ENCODE results near the gene RET. TPM values are rescaled to one million over a fixed set of nuclear protein-coding genes. Genes with fewer than 3 reads are reported as not detected.

Gene RET
- total and polyA plus RNA-seq, 2 of the 13 experiments (the other 11 are each of a cell fraction or from before 2014, with no cell fraction given) = 0.02 TPM; not detected in 1

DNA sequence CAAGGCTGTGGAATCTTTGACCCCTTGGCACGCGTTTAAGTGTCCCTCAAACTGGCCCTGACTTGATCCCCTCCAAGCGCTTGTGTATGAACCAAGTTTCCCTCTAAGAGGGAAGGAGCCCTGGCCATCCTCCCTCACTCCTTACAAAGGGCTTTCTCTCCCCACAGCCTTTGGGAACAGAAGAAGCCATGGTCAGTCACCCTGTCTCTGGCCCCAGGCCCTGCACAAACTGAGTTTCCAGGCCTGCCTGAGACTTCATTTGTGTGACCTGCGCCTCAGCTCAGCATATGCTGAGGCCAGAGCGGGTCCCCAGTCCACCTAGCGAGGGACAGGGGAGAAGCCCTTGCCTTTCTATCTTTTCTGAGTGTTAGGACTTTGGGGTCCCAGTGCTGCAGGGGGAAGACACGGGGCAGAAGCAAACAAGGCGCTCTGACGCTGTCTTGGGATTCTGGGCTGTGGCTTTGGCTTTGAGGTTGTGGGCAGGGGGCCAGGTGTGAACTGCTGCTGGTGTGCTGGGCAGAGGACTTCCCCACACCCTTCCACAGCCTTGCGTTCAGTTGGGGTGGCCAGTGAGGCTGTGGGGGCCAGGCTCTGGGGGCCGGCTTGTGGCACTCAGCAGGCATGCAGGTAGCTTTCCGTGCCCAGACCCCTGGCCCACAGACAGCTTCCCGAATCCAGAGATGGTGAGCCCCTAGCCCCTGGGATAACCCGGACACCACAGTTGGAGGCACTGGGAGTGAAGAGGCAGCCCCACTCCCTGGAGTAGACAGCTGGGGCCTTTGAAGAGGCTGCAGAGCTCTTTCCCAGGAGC lies 1.5 kb downstream of the RET start:
- peaks cover 4 to 35% of the 10 kb centered on the region in 2 experiments; a peak in 4 of 5 replicates for H3K27me3 ChIP-seq (ENCODE audit: control insufficient read depth in 1 of 2, insufficient read depth in 2 of 2, low read length in 2 of 2)
- FAIRE-seq (no peak), ATAC-seq (peak; percentile 15), DNase-seq (ENCODE audit: low spot score) (no peak)
- no peak overlapping the region for H2AFZ ChIP-seq (ENCODE audit: low read length)
- H3K27ac ChIP-seq (ENCODE audit: extremely low read length, insufficient read depth, low read length) = no peak overlapping the region
- no TSS peak for BruUV-seq (replicated peaks)
- TF ChIP-seq, protein P1, sequence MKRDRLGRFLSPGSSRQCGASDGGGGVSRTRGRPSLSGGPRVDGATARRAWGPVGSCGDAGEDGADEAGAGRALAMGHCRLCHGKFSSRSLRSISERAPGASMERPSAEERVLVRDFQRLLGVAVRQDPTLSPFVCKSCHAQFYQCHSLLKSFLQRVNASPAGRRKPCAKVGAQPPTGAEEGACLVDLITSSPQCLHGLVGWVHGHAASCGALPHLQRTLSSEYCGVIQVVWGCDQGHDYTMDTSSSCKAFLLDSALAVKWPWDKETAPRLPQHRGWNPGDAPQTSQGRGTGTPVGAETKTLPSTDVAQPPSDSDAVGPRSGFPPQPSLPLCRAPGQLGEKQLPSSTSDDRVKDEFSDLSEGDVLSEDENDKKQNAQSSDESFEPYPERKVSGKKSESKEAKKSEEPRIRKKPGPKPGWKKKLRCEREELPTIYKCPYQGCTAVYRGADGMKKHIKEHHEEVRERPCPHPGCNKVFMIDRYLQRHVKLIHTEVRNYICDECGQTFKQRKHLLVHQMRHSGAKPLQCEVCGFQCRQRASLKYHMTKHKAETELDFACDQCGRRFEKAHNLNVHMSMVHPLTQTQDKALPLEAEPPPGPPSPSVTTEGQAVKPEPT (CRISPR knock-in tag; IDR thresholded peaks at IDR 0.05; ENCODE audit: low read depth) = no peak
- TF ChIP-seq SIX4 (CRISPR knock-in tag; IDR thresholded peaks at IDR 0.05) (no peak), KAT7 (CRISPR knock-in tag; IDR thresholded peaks at IDR 0.05; ENCODE audit: borderline replicate concordance) (no peak), MLLT10 (CRISPR knock-in tag; IDR thresholded peaks at IDR 0.05) (no peak), ZNF460 (CRISPR knock-in tag; IDR thresholded peaks at IDR 0.05; ENCODE audit: borderline replicate concordance) (no peak), FOXO1 (CRISPR knock-in tag; IDR thresholded peaks at IDR 0.05) (no peak), MED13 (CRISPR knock-in tag; IDR thresholded peaks at IDR 0.05) (no peak), ZNF367 (CRISPR knock-in tag; IDR thresholded peaks at IDR 0.05; ENCODE audit: borderline replicate concordance) (no peak), U2AF2 (IDR thresholded peaks at IDR 0.05; ENCODE audit: low read depth, low read length) (no peak)
- in situ Hi-C loops (cut with HindIII; ENCODE audit: extremely low pct_ligation_motif_present, low pct_unique_long_range_greater_than_20kb) = no loop called here
- intact Hi-C loops (cut with micrococcal nuclease; ENCODE audit: unreplicated experiment) = no loop called here
- ChIA-PET CTCF (ENCODE audit: low intra/inter-chr PET ratio, low total read pairs) (interaction anchor here (1.8 kb wide), 1 partner anchor 212 kb away, joined by 7 read pairs; no protein-coding TSS in a partner anchor), POLR2A (no interaction called here)
- no peak overlapping the region for H3K9ac ChIP-seq (ENCODE audit: insufficient read depth, low read depth, low read length)
- no peak overlapping the region for H3K4me3 ChIP-seq (replicated peaks in 1 of 3; ENCODE audit: insufficient read depth in 1 of 3, low read depth in 2 of 3, low read length in 3 of 3)
- H3K9me3 ChIP-seq (ENCODE audit: low read length) = no peaks in the 10 kb centered on the region
- H4K20me1 ChIP-seq (ENCODE audit: insufficient read depth, low read length) = no peaks in the 10 kb centered on the region
- no peak overlapping the region for H3K4me2 ChIP-seq (ENCODE audit: low read depth, low read length)
- no peaks in the 10 kb centered on the region for H3K4me1 ChIP-seq (ENCODE audit: insufficient read depth, low read length)
- H3K36me3 ChIP-seq (replicated peaks in 1 of 2; ENCODE audit: control insufficient read depth in 1 of 2, insufficient read depth in 2 of 2, low read length in 2 of 2) = no peaks in the 10 kb centered on the region
- WGBS (ENCODE audit: low lambda C conversion rate) = 16% methylated on average over 7 of the region's 14 CpGs
- no peaks in the 10 kb centered on the region for H3K79me2 ChIP-seq (ENCODE audit: insufficient read depth, low read length)

Data from HepG2 (cell line).